Measurements from ENCODE around the gene PRKCG. TPM values are rescaled to one million over a fixed set of nuclear protein-coding genes. Genes with fewer than 3 reads are reported as not detected.
"Not testable (repeated sequence)": the region's sequence is repeated elsewhere in the genome, so short reads cannot be mapped to it uniquely, and the experiment has no call there.

The PRKCG gene
- total RNA-seq, 2 experiments from 2014 or later: not detected

DNA sequence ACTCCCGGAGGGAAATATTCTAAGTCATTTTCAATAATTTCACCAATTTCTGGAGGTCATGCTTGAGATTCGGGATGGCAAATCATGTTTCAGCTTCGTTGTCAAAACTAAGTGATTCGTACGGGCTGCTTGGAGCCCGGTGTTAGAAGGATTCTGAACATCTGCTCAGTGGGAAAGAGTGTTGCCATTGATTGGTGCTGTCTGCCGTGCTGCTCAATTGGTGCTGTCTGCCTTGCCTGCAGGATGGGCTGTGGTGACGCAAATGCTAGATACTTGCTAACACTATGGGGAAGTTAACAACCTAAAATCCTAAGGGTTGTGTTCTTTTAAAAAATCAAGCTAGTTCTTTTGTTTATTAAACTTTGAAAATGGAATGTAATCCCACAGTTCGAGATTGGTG is 63.4 kb downstream of the PRKCG start:
- no TSS peak for BruUV-seq (replicated peaks)
- no peak overlapping the region for H3K4me3 ChIP-seq (ENCODE audit: low read depth, low read length, poor library complexity, severe bottlenecking)

DNA sequence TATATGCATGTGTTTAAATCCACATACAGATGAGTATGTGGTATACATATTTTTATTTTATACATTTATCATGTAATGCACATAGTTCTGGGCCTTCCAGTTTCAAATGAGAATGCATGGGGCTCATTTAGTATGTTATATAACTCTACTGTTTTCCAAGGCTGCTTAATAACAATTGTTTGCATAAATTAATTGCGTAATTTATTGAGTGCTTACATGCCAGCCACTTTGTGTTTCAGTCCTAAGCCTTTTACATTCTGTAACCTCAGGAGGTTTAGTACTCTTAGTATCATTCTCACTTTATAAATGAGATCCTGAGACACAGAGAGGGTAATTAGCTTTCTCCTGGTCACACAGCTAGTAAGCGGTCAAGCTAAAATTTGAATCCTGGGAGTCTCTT is 64.0 kb downstream of the PRKCG start:
- ChIA-PET POLR2A (no interaction called here), CTCF (ENCODE audit: unreplicated experiment) (no interaction called here)

More for the DNA sequence above, 63.4 kb downstream of the PRKCG start:
- Histone ChIP-seq H4K20me1 (ENCODE audit: insufficient read depth, low read length) (no peaks in the 10 kb centered on the region), H2AFZ (ENCODE audit: low read length) (no peak overlapping the region), H3K4me2 (ENCODE audit: low read length) (no peak overlapping the region), H3K79me2 (ENCODE audit: insufficient read depth, low read depth, low read length) (no peaks in the 10 kb centered on the region), H3K9me2 (ENCODE audit: insufficient read depth, low read length) (no peaks in the 10 kb centered on the region), H3K4me1 (ENCODE audit: insufficient read depth, low read length, poor library complexity, severe bottlenecking) (no peaks in the 10 kb centered on the region), H3K36me3 (ENCODE audit: insufficient read depth, low read length) (no peaks in the 10 kb centered on the region), H3K27ac (ENCODE audit: low read depth, low read length, poor library complexity, severe bottlenecking) (no peak overlapping the region), H3K9me3 (ENCODE audit: low read length) (no peaks in the 10 kb centered on the region)
- intact Hi-C loops (cut with micrococcal nuclease; ENCODE audit: unreplicated experiment): no loop called here
- no peak for TF ChIP-seq EZH2phosphoT487 (IDR thresholded peaks at IDR 0.05; ENCODE audit: borderline replicate concordance, low read depth, low read length)
- TF ChIP-seq, protein P1, sequence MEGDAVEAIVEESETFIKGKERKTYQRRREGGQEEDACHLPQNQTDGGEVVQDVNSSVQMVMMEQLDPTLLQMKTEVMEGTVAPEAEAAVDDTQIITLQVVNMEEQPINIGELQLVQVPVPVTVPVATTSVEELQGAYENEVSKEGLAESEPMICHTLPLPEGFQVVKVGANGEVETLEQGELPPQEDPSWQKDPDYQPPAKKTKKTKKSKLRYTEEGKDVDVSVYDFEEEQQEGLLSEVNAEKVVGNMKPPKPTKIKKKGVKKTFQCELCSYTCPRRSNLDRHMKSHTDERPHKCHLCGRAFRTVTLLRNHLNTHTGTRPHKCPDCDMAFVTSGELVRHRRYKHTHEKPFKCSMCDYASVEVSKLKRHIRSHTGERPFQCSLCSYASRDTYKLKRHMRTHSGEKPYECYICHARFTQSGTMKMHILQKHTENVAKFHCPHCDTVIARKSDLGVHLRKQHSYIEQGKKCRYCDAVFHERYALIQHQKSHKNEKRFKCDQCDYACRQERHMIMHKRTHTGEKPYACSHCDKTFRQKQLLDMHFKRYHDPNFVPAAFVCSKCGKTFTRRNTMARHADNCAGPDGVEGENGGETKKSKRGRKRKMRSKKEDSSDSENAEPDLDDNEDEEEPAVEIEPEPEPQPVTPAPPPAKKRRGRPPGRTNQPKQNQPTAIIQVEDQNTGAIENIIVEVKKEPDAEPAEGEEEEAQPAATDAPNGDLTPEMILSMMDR (conservative IDR thresholded peaks at IDR 0.05; ENCODE audit: low read length): no peak
- ChIA-PET POLR2A (no interaction called here), CTCF (ENCODE audit: unreplicated experiment) (no interaction called here)
- DNase-seq (ENCODE audit: low spot score): no peak

DNA sequence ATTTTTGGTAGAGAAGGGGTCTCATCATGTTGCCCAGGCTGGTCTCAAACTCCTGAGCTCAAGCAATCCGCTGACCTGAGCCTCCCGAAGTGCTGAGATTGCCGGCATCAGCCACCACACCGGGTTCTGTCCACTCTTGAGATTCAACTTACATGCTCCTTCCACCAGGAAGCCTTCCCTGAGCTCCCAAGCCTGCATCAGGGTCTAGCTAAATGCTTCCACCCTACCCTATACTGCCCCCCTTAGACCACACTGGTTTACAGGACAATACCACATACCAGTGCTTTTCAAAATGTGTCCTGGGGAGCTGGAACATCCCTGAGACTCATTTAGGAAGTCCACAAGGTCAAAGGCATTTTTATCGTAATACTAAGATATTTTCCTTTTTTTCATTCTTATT is 65.6 kb downstream of the PRKCG start:
- ChIA-PET CTCF (ENCODE audit: unreplicated experiment) (no interaction called here), POLR2A (no interaction called here)
- H3K36me3 ChIP-seq (ENCODE audit: insufficient read depth, low read length): no peaks in the 10 kb centered on the region
- H3K9me3 ChIP-seq (ENCODE audit: low read length): no peaks in the 10 kb centered on the region
- no peaks in the 10 kb centered on the region for H3K9me2 ChIP-seq (ENCODE audit: insufficient read depth, low read length)
- no TSS peak for BruUV-seq (replicated peaks)
- no peak overlapping the region for H3K27ac ChIP-seq (ENCODE audit: low read depth, low read length, poor library complexity, severe bottlenecking)
- peak; percentile 4 for DNase-seq (ENCODE audit: low spot score)
- H3K79me2 ChIP-seq (ENCODE audit: insufficient read depth, low read depth, low read length): no peaks in the 10 kb centered on the region
- no peak overlapping the region for H3K4me2 ChIP-seq (ENCODE audit: low read length)
- TF ChIP-seq, protein P1 (conservative IDR thresholded peaks at IDR 0.05; ENCODE audit: low read length): peak; percentile 53
- TF ChIP-seq EZH2phosphoT487 (IDR thresholded peaks at IDR 0.05; ENCODE audit: borderline replicate concordance, low read depth, low read length): no peak
- no peaks in the 10 kb centered on the region for H4K20me1 ChIP-seq (ENCODE audit: insufficient read depth, low read length)
- no peak overlapping the region for H3K4me3 ChIP-seq (ENCODE audit: low read depth, low read length, poor library complexity, severe bottlenecking)
- H2AFZ ChIP-seq (ENCODE audit: low read length): no peak overlapping the region
- intact Hi-C loops (cut with micrococcal nuclease; ENCODE audit: unreplicated experiment): no loop called here
- H3K4me1 ChIP-seq (ENCODE audit: insufficient read depth, low read length, poor library complexity, severe bottlenecking): no peaks in the 10 kb centered on the region

More for the DNA sequence above, 64.0 kb downstream of the PRKCG start:
- Histone ChIP-seq H2AFZ (ENCODE audit: low read length) (no peak overlapping the region), H3K9me2 (ENCODE audit: insufficient read depth, low read length) (no peaks in the 10 kb centered on the region), H3K79me2 (ENCODE audit: insufficient read depth, low read depth, low read length) (no peaks in the 10 kb centered on the region), H3K36me3 (ENCODE audit: insufficient read depth, low read length) (no peaks in the 10 kb centered on the region), H3K27ac (ENCODE audit: low read depth, low read length, poor library complexity, severe bottlenecking) (no peak overlapping the region), H4K20me1 (ENCODE audit: insufficient read depth, low read length) (no peaks in the 10 kb centered on the region), H3K4me2 (ENCODE audit: low read length) (no peak overlapping the region), H3K9me3 (ENCODE audit: low read length) (no peaks in the 10 kb centered on the region), H3K4me3 (ENCODE audit: low read depth, low read length, poor library complexity, severe bottlenecking) (no peak overlapping the region), H3K4me1 (ENCODE audit: insufficient read depth, low read length, poor library complexity, severe bottlenecking) (no peaks in the 10 kb centered on the region)
- intact Hi-C loops (cut with micrococcal nuclease; ENCODE audit: unreplicated experiment): no loop called here
- no TSS peak for BruUV-seq (replicated peaks)
- TF ChIP-seq EZH2phosphoT487 (IDR thresholded peaks at IDR 0.05; ENCODE audit: borderline replicate concordance, low read depth, low read length): no peak
- TF ChIP-seq, protein P1 (conservative IDR thresholded peaks at IDR 0.05; ENCODE audit: low read length): no peak
- DNase-seq (ENCODE audit: low spot score): no peak

DNA sequence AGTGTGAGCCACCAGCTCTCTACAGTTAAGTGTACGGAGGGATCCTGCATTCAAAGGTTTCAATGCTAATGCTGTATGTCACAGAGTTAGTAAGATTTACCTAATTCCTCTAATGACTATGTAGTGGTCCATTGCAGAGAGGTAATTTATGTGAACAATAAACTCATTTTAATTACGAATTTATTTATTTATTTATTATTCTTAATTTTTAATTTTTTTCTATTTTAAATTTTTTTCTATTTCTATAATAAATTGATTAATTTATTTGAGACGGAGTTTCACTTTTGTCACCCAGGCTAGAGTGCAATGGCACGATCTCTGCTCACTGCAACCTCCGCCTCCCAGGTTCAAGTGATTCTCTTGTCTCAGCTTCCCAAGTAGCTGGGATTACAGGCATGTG is 66.6 kb downstream of the PRKCG start:
- BruUV-seq (replicated peaks); H3K27ac ChIP-seq (ENCODE audit: low read depth, low read length, poor library complexity, severe bottlenecking); DNase-seq (ENCODE audit: low spot score); CTCF ChIA-PET (ENCODE audit: unreplicated experiment); H3K9me3 ChIP-seq (ENCODE audit: low read length); H3K4me3 ChIP-seq (ENCODE audit: low read depth, low read length, poor library complexity, severe bottlenecking); H3K36me3 ChIP-seq (ENCODE audit: insufficient read depth, low read length); H3K4me2 ChIP-seq (ENCODE audit: low read length); POLR2A ChIA-PET; H3K79me2 ChIP-seq (ENCODE audit: insufficient read depth, low read depth, low read length); H3K9me2 ChIP-seq (ENCODE audit: insufficient read depth, low read length); H3K4me1 ChIP-seq (ENCODE audit: insufficient read depth, low read length, poor library complexity, severe bottlenecking); intact Hi-C loops (cut with micrococcal nuclease; ENCODE audit: unreplicated experiment); H2AFZ ChIP-seq (ENCODE audit: low read length); H4K20me1 ChIP-seq (ENCODE audit: insufficient read depth, low read length): not testable (repeated sequence)
